B cell (primary cell): ENCODE results near the gene MGMT. TPM values are rescaled to one million over a fixed set of nuclear protein-coding genes. Genes with fewer than 3 reads are reported as not detected.

ENCODE experiments used
- ATAC-seq: fragments of 200-7000 bp; cut with Tn5 transposase; one replicate; pipeline ENCODE4 v1.10.0; 2021; ENCODE audit warnings: low read depth, mild to moderate bottlenecking, moderate number of reproducible peaks, moderate library complexity
- CTCF ChIA-PET: fragments of 350-600 bp; sonication (Branson Sonifier 250); formaldehyde crosslinking; loops from one replicate; lab custom pipeline; 2021; ENCODE audit warnings: antibody characterized with exemption, inconsistent platforms; lab: Charles Lee
- POLR2A ChIA-PET: fragments of 350-600 bp; sonication (Branson Sonifier 250); formaldehyde crosslinking; loops from one replicate; lab custom pipeline; 2021; ENCODE audit warnings: antibody characterized with exemption; lab: Charles Lee
- DNase-seq: peaks from one replicate; pipeline ENCODE4 v3.0.0; 2013
- H2AFZ ChIP-seq: 2 replicates; pipeline ENCODE4 v1.6.1; 2012; ENCODE audit warnings: mild to moderate bottlenecking, low read depth, low read length; ENCODE audit not compliant: insufficient read depth, poor library complexity, severe bottlenecking
- H3K27ac ChIP-seq, 2 donors: 1 replicate in 1 of 2; 2 replicates in 1 of 2; pipeline ENCODE4 v1.5.1; 2012 to 2013; ENCODE audit warnings: low read length in 2 of 2, mild to moderate bottlenecking in 2 of 2, moderate library complexity in 1 of 2
- H3K27me3 ChIP-seq, 4 experiments: fragments of 200-600 bp in 1 of 4; sonication (generic) in 1 of 4; replicated peaks in 1 of 4; 1 replicate in 2 of 4; 2 replicates in 2 of 4; pipeline versions ENCODE4 v1.6.1 to v1.7.0; 2013 to 2016; ENCODE audit warnings: low read length in 3 of 4, mild to moderate bottlenecking in 2 of 4, mixed read lengths in 1 of 4, moderate library complexity in 1 of 4; ENCODE audit not compliant: insufficient read depth in 4 of 4, control insufficient read depth in 3 of 4; ENCODE audit errors: control extremely low read depth in 1 of 4
- H3K36me3 ChIP-seq, 2 experiments: replicated peaks in 1 of 2; 1 replicate in 1 of 2; 2 replicates in 1 of 2; pipeline versions ENCODE4 v1.6.1 to v1.7.1; 2013; ENCODE audit warnings: low read length in 1 of 2; ENCODE audit not compliant: insufficient read depth in 2 of 2, control insufficient read depth in 1 of 2; ENCODE audit errors: control extremely low read depth in 1 of 2, extremely low read depth in 1 of 2
- H3K4me1 ChIP-seq, 2 donors: fragments of 200-600 bp in 1 of 2; sonication (generic) in 1 of 2; 1 replicate in 1 of 2; 2 replicates in 1 of 2; pipeline versions ENCODE4 v1.5.1 to v1.6.1; 2013 to 2017; ENCODE audit warnings: low read length in 2 of 2; ENCODE audit not compliant: control insufficient read depth in 2 of 2, insufficient read depth in 2 of 2
- H3K4me2 ChIP-seq: replicated peaks from 2 replicates; pipeline ENCODE3; 2012; ENCODE audit warnings: mild to moderate bottlenecking, low read depth, low read length; ENCODE audit not compliant: poor library complexity, severe bottlenecking
- H3K4me3 ChIP-seq, 5 experiments: fragments of 200-600 bp in 1 of 5; sonication (generic) in 1 of 5; 1 replicate in 3 of 5; 2 replicates in 2 of 5; pipeline versions ENCODE4 v1.5.1 to v1.7.0; 2011 to 2016; ENCODE audit warnings: low read length in 4 of 5, mild to moderate bottlenecking in 4 of 5, low read depth in 2 of 5, control low read depth in 1 of 5, moderate library complexity in 1 of 5; ENCODE audit not compliant: insufficient read depth in 1 of 5; ENCODE audit errors: control extremely low read depth in 1 of 5, extremely low read depth in 1 of 5
- H3K79me2 ChIP-seq: fragments of 200-600 bp; sonication (generic); one replicate; pipeline ENCODE4 v1.6.0; 2016; ENCODE audit warnings: low read length; ENCODE audit not compliant: control insufficient read depth, insufficient read depth
- H3K9ac ChIP-seq: fragments of 200-600 bp; sonication (generic); 2 replicates; pipeline ENCODE4 v1.6.1; 2017; ENCODE audit warnings: mild to moderate bottlenecking, low read length, moderate library complexity
- H3K9me3 ChIP-seq, 3 donors: one replicate each; pipeline versions ENCODE4 v1.6.1 to v1.7.1; 2013; ENCODE audit warnings: low read length in 2 of 3; ENCODE audit not compliant: control insufficient read depth in 2 of 3, insufficient read depth in 1 of 3; ENCODE audit errors: control extremely low read depth in 1 of 3
- H4K20me1 ChIP-seq: 2 replicates; pipeline ENCODE4 v1.6.0; 2012; ENCODE audit warnings: mild to moderate bottlenecking, low read length; ENCODE audit not compliant: insufficient read depth, control insufficient read depth, poor library complexity, severe bottlenecking
- H3K27ac Mint-ChIP-seq: one replicate; pipeline ENCODE4 v1.8.0; 2021; ENCODE audit warnings: mixed read lengths
- H3K27me3 Mint-ChIP-seq: one replicate; pipeline ENCODE4 v1.8.0; 2021; ENCODE audit warnings: mixed read lengths
- H3K4me1 Mint-ChIP-seq: one replicate; pipeline ENCODE4 v1.8.0; 2021; ENCODE audit warnings: mixed read lengths
- H3K4me3 Mint-ChIP-seq: one replicate; pipeline ENCODE4 v1.8.0; 2021; ENCODE audit warnings: mixed read lengths
- H3K9me3 Mint-ChIP-seq: one replicate; pipeline ENCODE4 v1.8.0; 2022; ENCODE audit warnings: mixed read lengths; ENCODE audit not compliant: insufficient read depth
- EZH2 ChIP-seq: IDR thresholded peaks from 2 replicates; pipeline ENCODE4 v1.6.1; 2012; ENCODE audit warnings: borderline replicate concordance, low read depth, mild to moderate bottlenecking, moderate library complexity, low read length; ENCODE audit not compliant: insufficient read depth, poor library complexity, severe bottlenecking
- WGBS: methylation state at CpG from one replicate; pipeline ENCODE4 v1.1.5; 2013; ENCODE audit warnings: missing lambda C conversion rate; ENCODE audit not compliant: insufficient coverage; 5-methylcytosine and 5-hydroxymethylcytosine counted together
- intact Hi-C: fragments of 100-400 bp; cut with micrococcal nuclease; formaldehyde crosslinking; loops from one replicate; pipeline ENCODE4 v1.10.0; 2022
- polyA plus RNA-seq: library from polyadenylated mRNA; depleted of rRNA; stranded (reverse); fragments of >200 nt; gene quantifications from 2 replicates; pipeline ENCODE4 v1.2.3, GENCODE V29; 2012
- total RNA-seq, 2 donors: library from RNA; stranded (reverse); fragments of 120-200 nt in 1 of 2; gene quantifications; 1 replicate in 1 of 2; 2 replicates in 1 of 2; pipeline versions ENCODE4 v1.2.3 to v1.2.4, GENCODE V29; 2013 to 2022
- TF ChIP-seq, protein P1 (sequence below): fragments of 200-600 bp; IDR thresholded peaks from one replicate; pipeline ENCODE4 v1.8.0; 2022; ENCODE audit warnings: antibody characterized with exemption, mild to moderate bottlenecking

The MGMT gene
- total and polyA plus RNA-seq, 2 donors (not counting 1 experiment from before 2014, with no cell fraction given) = 16.6 to 87.7 TPM

DNA sequence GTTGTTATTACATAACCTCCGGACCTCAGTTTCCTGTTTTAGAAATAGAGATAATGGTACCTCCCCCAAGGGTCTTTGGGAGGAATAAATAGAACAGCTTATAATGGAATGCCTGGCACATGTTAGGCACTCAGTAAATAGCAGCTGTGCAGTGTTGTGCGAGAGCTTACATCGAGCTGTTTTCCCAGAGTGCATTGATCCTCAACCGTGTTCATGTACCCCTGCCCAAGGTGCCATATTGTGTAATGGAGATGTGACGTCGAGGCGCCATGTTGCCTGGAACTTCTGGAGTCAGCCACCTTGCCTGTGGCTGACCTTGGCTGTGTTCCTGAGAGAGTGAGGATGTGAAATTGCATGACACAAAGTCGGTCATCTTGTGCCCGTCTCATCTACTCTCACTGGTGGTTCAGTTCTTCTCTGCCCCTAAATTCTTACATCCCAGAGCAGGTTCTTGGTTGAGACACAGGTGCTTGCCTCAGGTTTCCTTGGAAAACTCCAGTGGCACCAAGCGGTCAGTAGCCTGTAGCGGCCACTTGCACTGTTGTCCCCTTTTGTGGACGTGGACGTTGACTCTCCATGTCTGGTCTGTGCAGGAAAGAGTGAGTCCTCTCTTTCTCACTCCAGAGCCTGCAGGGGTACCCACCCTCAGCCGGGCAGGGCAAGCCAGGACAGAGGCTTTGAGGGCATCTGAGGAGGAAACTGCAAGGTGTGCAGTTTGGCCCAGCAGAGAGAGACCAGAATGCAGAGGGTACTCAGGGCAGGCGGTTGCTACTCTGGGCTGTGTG lies 230.6 kb downstream of the MGMT start:
- Histone ChIP-seq H3K36me3 (peaks cover 0 to 2% of the 10 kb centered on the region in 2 experiments), H3K4me2 (no peak overlapping the region), H3K9me3 (no peaks in the 10 kb centered on the region), H4K20me1 (peaks cover 11% of the 10 kb centered on the region), H3K4me1 (no peaks in the 10 kb centered on the region), H2AFZ (no peak overlapping the region), H3K27me3 (no peaks in the 10 kb centered on the region), H3K4me3 (no peak overlapping the region), H3K27ac (no peak overlapping the region), H3K79me2 (no peaks in the 10 kb centered on the region), H3K9ac (no peak overlapping the region)
- no peak overlapping the region for H3K4me3 Mint-ChIP-seq
- no peak overlapping the region for H3K27ac Mint-ChIP-seq
- no peak for TF ChIP-seq EZH2
- TF ChIP-seq, protein P1, sequence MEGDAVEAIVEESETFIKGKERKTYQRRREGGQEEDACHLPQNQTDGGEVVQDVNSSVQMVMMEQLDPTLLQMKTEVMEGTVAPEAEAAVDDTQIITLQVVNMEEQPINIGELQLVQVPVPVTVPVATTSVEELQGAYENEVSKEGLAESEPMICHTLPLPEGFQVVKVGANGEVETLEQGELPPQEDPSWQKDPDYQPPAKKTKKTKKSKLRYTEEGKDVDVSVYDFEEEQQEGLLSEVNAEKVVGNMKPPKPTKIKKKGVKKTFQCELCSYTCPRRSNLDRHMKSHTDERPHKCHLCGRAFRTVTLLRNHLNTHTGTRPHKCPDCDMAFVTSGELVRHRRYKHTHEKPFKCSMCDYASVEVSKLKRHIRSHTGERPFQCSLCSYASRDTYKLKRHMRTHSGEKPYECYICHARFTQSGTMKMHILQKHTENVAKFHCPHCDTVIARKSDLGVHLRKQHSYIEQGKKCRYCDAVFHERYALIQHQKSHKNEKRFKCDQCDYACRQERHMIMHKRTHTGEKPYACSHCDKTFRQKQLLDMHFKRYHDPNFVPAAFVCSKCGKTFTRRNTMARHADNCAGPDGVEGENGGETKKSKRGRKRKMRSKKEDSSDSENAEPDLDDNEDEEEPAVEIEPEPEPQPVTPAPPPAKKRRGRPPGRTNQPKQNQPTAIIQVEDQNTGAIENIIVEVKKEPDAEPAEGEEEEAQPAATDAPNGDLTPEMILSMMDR = no peak
- ChIA-PET POLR2A (no interaction called here), CTCF (interaction anchor here (0.6 kb wide), 1 partner anchor 55 kb away, joined by 3 read pairs; no protein-coding TSS in a partner anchor)
- intact Hi-C loops = no loop called here
- no peak for ATAC-seq
- WGBS = 98% methylated on average over 12 of the region's 15 CpGs
- no peak for DNase-seq
- no peaks in the 10 kb centered on the region for H3K4me1 Mint-ChIP-seq
- H3K27me3 Mint-ChIP-seq = no peaks in the 10 kb centered on the region
- no peaks in the 10 kb centered on the region for H3K9me3 Mint-ChIP-seq

GRCh38 chr10:129699722-129700340 lies 232.8 kb downstream of the MGMT start:
- no peak overlapping the region for H3K27ac ChIP-seq
- H2AFZ ChIP-seq = no peak overlapping the region
- TF ChIP-seq EZH2 = no peak
- TF ChIP-seq, protein P1 = no peak
- CTCF ChIA-PET = no interaction called here
- no peaks in the 10 kb centered on the region for H3K27me3 ChIP-seq
- peaks cover 8% of the 10 kb centered on the region for H4K20me1 ChIP-seq
- no peaks in the 10 kb centered on the region for H3K9me3 Mint-ChIP-seq
- H3K27me3 Mint-ChIP-seq = no peaks in the 10 kb centered on the region
- 88% methylated on average over 11 of the region's 15 CpGs for WGBS
- peaks cover 0 to 2% of the 10 kb centered on the region in 2 experiments for H3K36me3 ChIP-seq
- DNase-seq (no peak), ATAC-seq (no peak)
- H3K4me3 ChIP-seq = no peak overlapping the region
- H3K79me2 ChIP-seq = no peaks in the 10 kb centered on the region
- intact Hi-C loops = no loop called here
- H3K27ac Mint-ChIP-seq = no peak overlapping the region
- H3K4me2 ChIP-seq = no peak overlapping the region
- no peak overlapping the region for H3K9ac ChIP-seq
- POLR2A ChIA-PET = no interaction called here
- no peaks in the 10 kb centered on the region for H3K9me3 ChIP-seq
- peaks cover 0 to 4% of the 10 kb centered on the region in 2 donors for H3K4me1 ChIP-seq
- H3K4me1 Mint-ChIP-seq = peaks cover 6% of the 10 kb centered on the region
- no peak overlapping the region for H3K4me3 Mint-ChIP-seq
